HCT116 (cell line): ENCODE data around the gene HUS1B.

Experiments used
- EZH2 ChIP-seq: fragments of 200-600 bp; sonication (generic); IDR thresholded peaks from 2 replicates; pipeline ENCODE4 v1.6.1; 2017; ENCODE audit warnings: antibody characterized with exemption, mixed run types
- JUND ChIP-seq: IDR thresholded peaks from 2 replicates; pipeline ENCODE4 v1.6.1; 2012
- POLR2A ChIP-seq: IDR thresholded peaks from 2 replicates; pipeline ENCODE4 v1.7.0; 2011; ENCODE audit warnings: borderline replicate concordance; ENCODE audit not compliant: insufficient read depth, insufficient read length; ENCODE audit errors: extremely low read depth
- RAD21 ChIP-seq: IDR thresholded peaks from 2 replicates; pipeline ENCODE4 v1.6.1; 2012; ENCODE audit warnings: low read depth, mild to moderate bottlenecking
- TF ChIP-seq, protein P1 (sequence below): IDR thresholded peaks from 2 replicates; pipeline ENCODE4 v1.6.1; 2012; ENCODE audit warnings: low read depth
- TF ChIP-seq, protein P2 (sequence below), 3 experiments: fragments of 200-600 bp in 1 of 3; sonication (generic) in 1 of 3; IDR thresholded peaks in 2 of 3; conservative IDR thresholded peaks in 1 of 3; 2 replicates each; pipeline ENCODE4 v1.5.1; 2012 to 2017; ENCODE audit warnings: low read depth in 2 of 3, low read length in 2 of 3, antibody characterized with exemption in 1 of 3, borderline replicate concordance in 1 of 3, control low read depth in 1 of 3, mild to moderate bottlenecking in 1 of 3, mixed read lengths in 1 of 3, mixed run types in 1 of 3, moderate library complexity in 1 of 3; ENCODE audit not compliant: insufficient read depth in 1 of 3

DNA sequence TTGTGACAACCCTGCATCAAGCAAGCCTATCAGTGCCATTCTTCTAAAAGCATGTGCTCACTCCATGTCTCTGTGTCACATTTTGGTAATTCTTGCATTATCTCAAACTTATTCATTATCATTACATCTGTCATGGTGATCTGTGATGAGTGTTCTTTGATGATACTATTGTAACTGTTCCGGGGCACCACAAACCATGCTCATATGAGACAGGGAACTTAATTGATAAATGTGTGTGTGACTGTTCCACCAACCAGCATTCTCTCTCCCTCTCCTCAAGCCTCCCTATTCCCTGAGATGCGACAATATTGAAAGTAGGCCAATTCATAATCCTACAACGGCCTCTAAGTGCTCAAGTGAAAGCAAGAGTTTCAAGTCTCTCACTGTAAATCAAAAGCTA is 4.0 kb downstream of the HUS1B start:
- TF ChIP-seq POLR2A (no peak), JUND (no peak), EZH2 (no peak), RAD21 (no peak)
- TF ChIP-seq, protein P1, sequence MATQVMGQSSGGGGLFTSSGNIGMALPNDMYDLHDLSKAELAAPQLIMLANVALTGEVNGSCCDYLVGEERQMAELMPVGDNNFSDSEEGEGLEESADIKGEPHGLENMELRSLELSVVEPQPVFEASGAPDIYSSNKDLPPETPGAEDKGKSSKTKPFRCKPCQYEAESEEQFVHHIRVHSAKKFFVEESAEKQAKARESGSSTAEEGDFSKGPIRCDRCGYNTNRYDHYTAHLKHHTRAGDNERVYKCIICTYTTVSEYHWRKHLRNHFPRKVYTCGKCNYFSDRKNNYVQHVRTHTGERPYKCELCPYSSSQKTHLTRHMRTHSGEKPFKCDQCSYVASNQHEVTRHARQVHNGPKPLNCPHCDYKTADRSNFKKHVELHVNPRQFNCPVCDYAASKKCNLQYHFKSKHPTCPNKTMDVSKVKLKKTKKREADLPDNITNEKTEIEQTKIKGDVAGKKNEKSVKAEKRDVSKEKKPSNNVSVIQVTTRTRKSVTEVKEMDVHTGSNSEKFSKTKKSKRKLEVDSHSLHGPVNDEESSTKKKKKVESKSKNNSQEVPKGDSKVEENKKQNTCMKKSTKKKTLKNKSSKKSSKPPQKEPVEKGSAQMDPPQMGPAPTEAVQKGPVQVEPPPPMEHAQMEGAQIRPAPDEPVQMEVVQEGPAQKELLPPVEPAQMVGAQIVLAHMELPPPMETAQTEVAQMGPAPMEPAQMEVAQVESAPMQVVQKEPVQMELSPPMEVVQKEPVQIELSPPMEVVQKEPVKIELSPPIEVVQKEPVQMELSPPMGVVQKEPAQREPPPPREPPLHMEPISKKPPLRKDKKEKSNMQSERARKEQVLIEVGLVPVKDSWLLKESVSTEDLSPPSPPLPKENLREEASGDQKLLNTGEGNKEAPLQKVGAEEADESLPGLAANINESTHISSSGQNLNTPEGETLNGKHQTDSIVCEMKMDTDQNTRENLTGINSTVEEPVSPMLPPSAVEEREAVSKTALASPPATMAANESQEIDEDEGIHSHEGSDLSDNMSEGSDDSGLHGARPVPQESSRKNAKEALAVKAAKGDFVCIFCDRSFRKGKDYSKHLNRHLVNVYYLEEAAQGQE, result no peak
- TF ChIP-seq, protein P2, sequence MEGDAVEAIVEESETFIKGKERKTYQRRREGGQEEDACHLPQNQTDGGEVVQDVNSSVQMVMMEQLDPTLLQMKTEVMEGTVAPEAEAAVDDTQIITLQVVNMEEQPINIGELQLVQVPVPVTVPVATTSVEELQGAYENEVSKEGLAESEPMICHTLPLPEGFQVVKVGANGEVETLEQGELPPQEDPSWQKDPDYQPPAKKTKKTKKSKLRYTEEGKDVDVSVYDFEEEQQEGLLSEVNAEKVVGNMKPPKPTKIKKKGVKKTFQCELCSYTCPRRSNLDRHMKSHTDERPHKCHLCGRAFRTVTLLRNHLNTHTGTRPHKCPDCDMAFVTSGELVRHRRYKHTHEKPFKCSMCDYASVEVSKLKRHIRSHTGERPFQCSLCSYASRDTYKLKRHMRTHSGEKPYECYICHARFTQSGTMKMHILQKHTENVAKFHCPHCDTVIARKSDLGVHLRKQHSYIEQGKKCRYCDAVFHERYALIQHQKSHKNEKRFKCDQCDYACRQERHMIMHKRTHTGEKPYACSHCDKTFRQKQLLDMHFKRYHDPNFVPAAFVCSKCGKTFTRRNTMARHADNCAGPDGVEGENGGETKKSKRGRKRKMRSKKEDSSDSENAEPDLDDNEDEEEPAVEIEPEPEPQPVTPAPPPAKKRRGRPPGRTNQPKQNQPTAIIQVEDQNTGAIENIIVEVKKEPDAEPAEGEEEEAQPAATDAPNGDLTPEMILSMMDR (IDR thresholded peaks at IDR 0.05 in 2 of 3, conservative IDR thresholded peaks at IDR 0.05 in 1 of 3; ENCODE audit: borderline replicate concordance in 1 of 3, insufficient read depth in 1 of 3, low read depth in 2 of 3, low read length in 2 of 3), result no peak
